T-cell (primary cell): ENCODE measurements around the gene OR10H4. TPM values are rescaled to one million over a fixed set of nuclear protein-coding genes. Genes with fewer than 3 reads are reported as not detected.

Source experiments
- ATAC-seq, 4 experiments: fragments of 200-7000 bp in 3 of 4; fragments of 150-1000 bp in 1 of 4; cut with Tn5 transposase; replicated peaks in 1 of 4; 1 replicate in 3 of 4; 2 replicates in 1 of 4; pipeline ENCODE4 v1.10.0; 2021; ENCODE audit warnings: moderate library complexity in 3 of 4, mild to moderate bottlenecking in 2 of 4, moderate number of reproducible peaks in 1 of 4
- CTCF ChIA-PET, 2 donors: fragments of 300-600 bp; sonication (Branson Sonifier 250); formaldehyde crosslinking; loops; one replicate each; lab custom pipeline; 2022; ENCODE audit warnings: antibody characterized with exemption in 2 of 2; lab: Charles Lee
- POLR2A ChIA-PET, 2 donors: fragments of 300-600 bp; sonication (Branson Sonifier 250); formaldehyde crosslinking; loops; one replicate each; lab custom pipeline; 2022; ENCODE audit warnings: antibody characterized with exemption in 2 of 2; lab: Charles Lee
- DNase-seq, 35 experiments: peaks; one replicate each; pipeline versions ENCODE4 v3.0.0 to v3.0.0-alpha.2; 2013 to 2023
- H3K27ac ChIP-seq: one replicate; pipeline ENCODE4 v1.5.1; 2013; ENCODE audit warnings: low read length
- H3K27me3 ChIP-seq, 2 experiments: replicated peaks in 1 of 2; 1 replicate in 1 of 2; 2 replicates in 1 of 2; pipeline versions ENCODE4 v1.6.1 to v1.7.0; 2013; ENCODE audit warnings: low read length in 1 of 2, mixed read lengths in 1 of 2; ENCODE audit not compliant: control insufficient read depth in 2 of 2, insufficient read depth in 2 of 2; ENCODE audit errors: extremely low read depth in 1 of 2
- H3K36me3 ChIP-seq, 2 donors: 1 replicate in 1 of 2; 2 replicates in 1 of 2; pipeline versions ENCODE4 v1.6.1 to v1.7.0; 2013; ENCODE audit warnings: low read length in 1 of 2; ENCODE audit not compliant: control insufficient read depth in 2 of 2, insufficient read depth in 1 of 2; ENCODE audit errors: extremely low read depth in 1 of 2
- H3K4me1 ChIP-seq, 2 experiments: 1 replicate in 1 of 2; 2 replicates in 1 of 2; pipeline versions ENCODE4 v1.6.1 to v1.7.0; 2013; ENCODE audit warnings: low read length in 2 of 2, mixed read lengths in 1 of 2; ENCODE audit not compliant: insufficient read depth in 2 of 2, control insufficient read depth in 1 of 2; ENCODE audit errors: extremely low read depth in 1 of 2
- H3K4me3 ChIP-seq, 2 donors: 1 replicate in 1 of 2; 2 replicates in 1 of 2; pipeline versions ENCODE4 v1.5.1 to v1.7.0; 2013; ENCODE audit warnings: mild to moderate bottlenecking in 2 of 2, low read length in 1 of 2, moderate library complexity in 1 of 2; ENCODE audit not compliant: control insufficient read depth in 1 of 2; ENCODE audit errors: extremely low read depth in 1 of 2
- H3K9me3 ChIP-seq: 2 replicates; pipeline ENCODE4 v1.7.0; 2013
- H3K27ac Mint-ChIP-seq, 2 donors: one replicate each; pipeline ENCODE4 v1.8.0; 2020 to 2021; ENCODE audit warnings: mild to moderate bottlenecking in 2 of 2, mixed read lengths in 2 of 2
- H3K27me3 Mint-ChIP-seq, 2 donors: one replicate each; pipeline ENCODE4 v1.8.0; 2021 to 2022; ENCODE audit warnings: mixed read lengths in 2 of 2
- H3K36me3 Mint-ChIP-seq: one replicate; pipeline ENCODE4 v1.8.0; 2021; ENCODE audit warnings: mixed read lengths
- H3K4me1 Mint-ChIP-seq, 3 donors: one replicate each; pipeline ENCODE4 v1.8.0; 2020 to 2022; ENCODE audit warnings: mixed read lengths in 3 of 3, mild to moderate bottlenecking in 1 of 3
- H3K4me3 Mint-ChIP-seq, 3 donors: one replicate each; pipeline ENCODE4 v1.8.0; 2020 to 2022; ENCODE audit warnings: mild to moderate bottlenecking in 3 of 3, mixed read lengths in 3 of 3, moderate library complexity in 3 of 3
- H3K9me3 Mint-ChIP-seq, 3 donors: one replicate each; pipeline ENCODE4 v1.8.0; 2020 to 2022; ENCODE audit warnings: mixed read lengths in 3 of 3
- WGBS: methylation state at CpG from one replicate; pipeline ENCODE4 v1.1.5; 2013; ENCODE audit warnings: missing lambda C conversion rate; ENCODE audit not compliant: insufficient coverage; 5-methylcytosine and 5-hydroxymethylcytosine counted together
- total RNA-seq, 35 experiments: library from RNA in 6 of 35; stranded (reverse) in 6 of 35; fragments of 120-200 nt in 1 of 35; gene quantifications; one replicate each; pipeline versions ENCODE4 v1.2.1 to v1.2.4 and lab custom pipeline; 2013 to 2026

Gene OR10H4
- total RNA-seq, 5 donors from 2014 or later (not counting 1 experiment from before 2014, with no cell fraction given), result not detected

- CTCF ChIA-PET, result no interaction called here
- DNase-seq (no peak), ATAC-seq (no peak)
- peaks cover 27 to 28% of the 10 kb centered on the region in 2 donors for H3K27me3 Mint-ChIP-seq
- peaks cover 0 to 5% (median 0%) of the 10 kb centered on the region in 3 donors for H3K4me1 Mint-ChIP-seq
- Histone ChIP-seq H3K36me3 (no peaks in the 10 kb centered on the region), H3K27me3 (peaks cover 0 to 31% of the 10 kb centered on the region in 2 experiments), H3K9me3 (peaks cover 2% of the 10 kb centered on the region), H3K4me1 (no peaks in the 10 kb centered on the region), H3K27ac (no peak overlapping the region), H3K4me3 (no peak overlapping the region)
- H3K36me3 Mint-ChIP-seq, result no peaks in the 10 kb centered on the region
- POLR2A ChIA-PET, result no interaction called here
- no peak overlapping the region for H3K4me3 Mint-ChIP-seq
- no peak overlapping the region for H3K27ac Mint-ChIP-seq
- peaks cover 0 to 8% (median 8%) of the 10 kb centered on the region in 3 donors for H3K9me3 Mint-ChIP-seq
Observed at GRCh38 chr19:15991602-15992001, 42.8 kb downstream of the OR10H4 start.

GRCh38 chr19:15992014-15992413 lies 43.2 kb downstream of the OR10H4 start:
- Mint-ChIP-seq H3K36me3 (no peaks in the 10 kb centered on the region), H3K4me1 (peaks cover 0 to 1% (median 0%) of the 10 kb centered on the region in 3 donors), H3K9me3 (peaks cover 0 to 8% (median 8%) of the 10 kb centered on the region in 3 donors), H3K27me3 (peaks cover 26% of the 10 kb centered on the region in 2 donors), H3K27ac (no peak overlapping the region), H3K4me3 (no peak overlapping the region)
- 55% methylated on average over 5 of the region's 5 CpGs for WGBS
- Histone ChIP-seq H3K27ac (no peak overlapping the region), H3K36me3 (no peaks in the 10 kb centered on the region), H3K4me1 (no peaks in the 10 kb centered on the region), H3K27me3 (peaks cover 0 to 31% of the 10 kb centered on the region in 2 experiments), H3K4me3 (no peak overlapping the region), H3K9me3 (peaks cover 2% of the 10 kb centered on the region)
- ChIA-PET POLR2A (no interaction called here), CTCF (no interaction called here)
- ATAC-seq (no peak), DNase-seq (no peak)

- ChIA-PET POLR2A (no interaction called here), CTCF (no interaction called here)
- Mint-ChIP-seq H3K4me3 (no peak overlapping the region), H3K27me3 (peaks cover 12 to 18% of the 10 kb centered on the region in 2 donors), H3K27ac (no peak overlapping the region), H3K4me1 (peaks cover under 1 to 2% (median 1%) of the 10 kb centered on the region in 3 donors), H3K36me3 (no peaks in the 10 kb centered on the region), H3K9me3 (peaks cover 0 to 8% (median 5%) of the 10 kb centered on the region in 3 donors)
- WGBS, result 76% methylated on average over 6 of the region's 6 CpGs
- Histone ChIP-seq H3K4me1 (no peaks in the 10 kb centered on the region), H3K36me3 (no peaks in the 10 kb centered on the region), H3K27me3 (peaks cover 0 to 18% of the 10 kb centered on the region in 2 experiments), H3K4me3 (no peak overlapping the region), H3K27ac (no peak overlapping the region), H3K9me3 (peaks cover 2% of the 10 kb centered on the region)
- no peak for ATAC-seq
- no peak for DNase-seq
Observed at GRCh38 chr19:15995536-15995935, 46.7 kb downstream of the OR10H4 start.

GRCh38 chr19:15998166-15998565 lies 49.4 kb downstream of the OR10H4 start:
- ATAC-seq (no peak), DNase-seq (no peak)
- H3K27ac Mint-ChIP-seq, result no peak overlapping the region
- Histone ChIP-seq H3K4me1 (peaks cover 0 to 21% of the 10 kb centered on the region in 2 experiments), H3K9me3 (no peaks in the 10 kb centered on the region), H3K4me3 (no peak overlapping the region), H3K27ac (no peak overlapping the region), H3K36me3 (no peaks in the 10 kb centered on the region), H3K27me3 (peaks cover 0 to 5% of the 10 kb centered on the region in 2 experiments)
- peaks cover 23 to 27% (median 24%) of the 10 kb centered on the region in 3 donors for H3K4me1 Mint-ChIP-seq
- H3K4me3 Mint-ChIP-seq, result no peak overlapping the region
- ChIA-PET POLR2A (no interaction called here), CTCF (no interaction called here)
- H3K36me3 Mint-ChIP-seq, result no peaks in the 10 kb centered on the region
- H3K27me3 Mint-ChIP-seq, result no peaks in the 10 kb centered on the region
- 63% methylated on average over 4 of the region's 4 CpGs for WGBS
- H3K9me3 Mint-ChIP-seq, result no peaks in the 10 kb centered on the region

Other genes with a start within 250 kb of the OR10H4 start
- gene OR10H2, start 221.0 kb upstream of the OR10H4 start, total RNA-seq, result not detected
- gene OR10H3, start 211.0 kb upstream of the OR10H4 start, total RNA-seq, result not detected
- not detected for gene OR10H5, start 161.3 kb upstream of the OR10H4 start, total RNA-seq
- under 1 TPM in 1 of 5 donors, not detected in 4; 0.16 TPM for gene OR10H1, start 133.3 kb upstream of the OR10H4 start, total RNA-seq
- gene CYP4F2, start 50.9 kb upstream of the OR10H4 start, total RNA-seq, result under 1 TPM in 1 of 5 donors, not detected in 4; 0.29 TPM
- gene CYP4F11, start 14.5 kb upstream of the OR10H4 start, total RNA-seq, result under 1 TPM in 2 of 5 donors, not detected in 3; 0.15 to 0.16 TPM
- gene TPM4, start 127.5 kb downstream of the OR10H4 start, total RNA-seq, result 100 to 1,000 TPM in 2 of 5 donors, 10 to 100 TPM in 3; 83.6 to 189 (median 99.5) TPM
- 10 to 100 TPM; 67.0 to 84.5 (median 71.7) TPM for gene RAB8A, start 162.9 kb downstream of the OR10H4 start, total RNA-seq
- gene HSH2D, start 194.7 kb downstream of the OR10H4 start, total RNA-seq, result 10 to 100 TPM; 23.5 to 37.0 (median 28.5) TPM
- gene CIB3, start 224.5 kb downstream of the OR10H4 start, total RNA-seq, result not detected
- gene FAM32A, start 236.4 kb downstream of the OR10H4 start, total RNA-seq, result 10 to 100 TPM; 42.1 to 60.6 (median 53.3) TPM
- gene AP1M1, start 248.9 kb downstream of the OR10H4 start, total RNA-seq, result 100 to 1,000 TPM in 4 of 5 donors, 10 to 100 TPM in 1; 94.9 to 171 (median 133) TPM